GM19438 (cell line): Measurements from ENCODE around the gene RNF125.
A peak's percentile ranks its signal among the peaks of the same experiment; 100 is the strongest.
"Not testable (repeated sequence)": the region's sequence is repeated elsewhere in the genome, so short reads cannot be mapped to it uniquely, and the experiment has no call there.

ENCODE experiments used
- ATAC-seq: cut with Tn5 transposase; IDR thresholded peaks from one replicate; pipeline ENCODE4 v1.9.1; 2021; ENCODE audit warnings: low read depth; ENCODE audit not compliant: unreplicated experiment

The RNF125 gene

GRCh38 chr18:32018331-32019250 is at the start of gene RNF125:
RNF125 (plus strand) TSS chr18:32018825; CDS start chr18:32018864, 39 bp downstream.
- peak; percentile 81 for ATAC-seq

GRCh38 chr18:31970617-31971016 is 48.0 kb upstream of the RNF125 start:
- ATAC-seq, result no peak

DNA sequence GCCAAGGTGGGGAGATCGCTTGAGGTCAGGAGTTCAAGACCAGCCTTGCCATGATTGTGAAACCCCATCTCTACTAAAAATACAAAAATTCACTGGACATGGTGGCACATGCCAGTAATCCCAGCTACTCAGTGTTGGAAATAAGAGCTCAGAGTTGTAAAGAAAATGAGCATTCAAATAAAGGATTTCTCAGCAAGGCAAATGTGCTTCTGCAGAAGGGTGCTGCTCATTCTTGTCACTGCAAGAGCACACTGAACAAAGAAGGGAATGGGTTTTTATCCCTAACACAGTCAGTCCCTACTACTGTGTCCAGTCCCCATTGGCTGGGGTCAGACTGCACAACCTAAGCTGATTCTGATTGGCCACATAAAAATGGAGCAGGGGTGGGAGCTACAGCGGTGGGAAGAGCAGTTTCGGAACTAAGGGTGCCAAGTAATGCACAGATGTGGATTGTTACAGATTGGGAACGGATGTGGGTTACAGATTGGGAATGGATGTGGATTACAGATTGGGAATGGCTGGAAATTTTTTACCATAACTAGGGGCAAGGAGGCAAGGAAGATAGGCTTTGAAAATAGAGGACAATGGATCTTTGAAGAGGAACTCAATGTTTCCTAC is 44.6 kb upstream of the RNF125 start:
- no peak for ATAC-seq

DNA sequence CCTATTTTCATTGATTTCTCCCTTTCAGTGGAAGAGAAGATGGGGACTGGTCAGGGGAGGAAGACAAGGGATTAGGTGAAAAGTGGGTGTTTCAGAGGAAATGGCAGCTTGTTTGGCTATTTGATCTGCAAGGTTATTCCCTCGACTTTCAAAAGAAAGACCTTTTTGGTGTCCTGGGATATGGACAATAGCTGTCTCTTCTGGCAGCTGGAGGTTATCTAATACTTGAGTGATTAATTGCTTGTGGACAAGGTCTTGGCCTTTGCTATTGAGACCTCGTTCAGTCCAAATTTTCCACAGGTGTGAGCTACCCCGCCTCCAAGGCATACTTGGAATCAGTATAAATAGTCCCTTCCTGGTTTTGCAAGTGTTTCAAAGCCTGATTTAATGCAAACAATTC is 42.4 kb upstream of the RNF125 start:
- no peak for ATAC-seq

DNA sequence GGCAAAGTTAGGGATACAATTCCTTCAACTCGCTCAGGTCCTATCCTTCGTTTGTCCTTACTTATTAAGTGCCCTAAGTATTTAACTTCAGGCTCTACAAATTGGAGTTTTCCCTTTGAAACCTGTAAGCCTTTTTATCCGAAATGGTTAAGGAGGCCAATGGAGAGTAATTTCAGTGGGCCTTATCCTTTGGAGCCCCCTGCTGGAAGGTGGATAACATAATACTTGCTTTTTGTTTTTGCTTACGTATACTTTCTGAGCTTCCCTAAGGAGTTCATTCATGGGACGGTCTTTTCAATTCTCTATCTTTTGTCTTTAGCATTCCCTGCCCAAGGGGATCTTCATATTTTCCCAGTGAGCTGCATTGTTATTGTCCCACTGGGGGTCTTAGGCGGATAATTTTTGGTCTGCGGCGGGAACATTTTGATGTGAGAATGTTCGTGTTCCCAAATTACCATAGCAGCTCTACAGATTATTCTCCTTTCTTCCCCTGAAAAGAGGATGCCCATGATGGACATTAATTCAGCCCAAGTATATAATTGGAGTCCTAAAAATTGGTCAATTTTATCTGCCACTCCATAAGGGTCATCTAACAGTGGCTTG is 41.3 kb upstream of the RNF125 start:
- no peak for ATAC-seq

DNA sequence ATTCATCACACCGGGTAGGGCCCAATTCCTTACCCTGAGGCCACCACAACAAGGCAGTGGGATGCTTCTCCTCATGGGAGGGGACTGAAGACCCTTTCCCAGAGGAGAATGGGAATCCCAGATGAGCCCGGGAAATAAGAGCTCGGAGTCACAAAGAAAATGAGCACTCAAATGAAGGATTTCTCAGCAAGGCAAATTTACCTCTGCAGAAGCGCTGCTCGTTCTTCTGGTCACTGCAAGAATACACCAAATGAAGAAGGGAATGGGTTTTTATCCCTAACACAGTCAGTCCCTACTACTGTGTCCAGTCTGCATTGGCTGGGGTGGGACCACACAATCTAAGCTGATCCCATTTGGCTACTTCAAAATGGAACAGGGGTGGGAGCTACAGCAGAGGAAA is 40.0 kb upstream of the RNF125 start:
- no peak for ATAC-seq

- no peak for ATAC-seq
Measured at GRCh38 chr18:31979714-31980113, 38.9 kb upstream of the RNF125 start.

DNA sequence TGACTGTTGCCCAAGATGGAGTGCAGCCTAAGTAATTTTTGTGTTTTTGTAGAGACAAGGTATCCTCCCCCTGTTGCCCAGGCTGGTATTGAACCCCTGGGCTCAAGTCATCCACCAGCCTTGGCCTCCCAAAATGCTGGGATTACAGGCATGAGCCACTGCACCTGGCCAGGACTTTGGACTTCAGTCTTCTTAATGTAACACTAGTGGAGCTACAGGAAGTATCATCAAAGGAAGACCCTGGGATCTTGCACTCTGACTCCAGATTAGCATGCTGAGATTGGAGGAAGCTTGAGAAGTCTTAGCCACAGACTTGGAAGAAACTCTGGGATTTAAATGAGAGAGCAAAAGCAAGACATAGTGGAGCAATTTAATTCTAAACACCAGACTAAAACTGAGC is 37.8 kb upstream of the RNF125 start:
- ATAC-seq, result no peak

- ATAC-seq, result no peak
Measured at GRCh38 chr18:31983020-31983419, 35.6 kb upstream of the RNF125 start.

GRCh38 chr18:31983976-31984375 is 34.6 kb upstream of the RNF125 start:
- ATAC-seq, result no peak

- peak; percentile 99 for ATAC-seq
Measured at GRCh38 chr18:31990823-31991222, 27.8 kb upstream of the RNF125 start.

DNA sequence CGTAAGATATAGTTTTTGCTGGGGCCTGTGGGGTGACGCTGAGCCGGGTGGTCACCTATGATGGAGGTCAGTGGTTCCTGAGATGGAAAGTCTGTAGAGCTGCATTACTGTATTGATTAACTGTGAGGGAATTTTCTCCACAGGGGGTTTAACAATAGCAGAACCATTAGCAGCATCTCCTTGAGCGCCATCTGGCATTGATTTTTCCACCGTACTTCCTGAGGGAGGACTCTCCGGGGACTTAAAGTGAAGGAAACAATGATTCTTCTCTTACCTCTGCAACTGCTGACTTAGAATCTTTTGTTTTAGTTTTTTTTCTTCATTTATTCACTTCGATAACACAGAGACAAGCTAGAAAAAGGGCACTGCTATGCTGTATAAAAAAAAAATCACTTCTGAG is 22.6 kb upstream of the RNF125 start:
- ATAC-seq, result no peak

DNA sequence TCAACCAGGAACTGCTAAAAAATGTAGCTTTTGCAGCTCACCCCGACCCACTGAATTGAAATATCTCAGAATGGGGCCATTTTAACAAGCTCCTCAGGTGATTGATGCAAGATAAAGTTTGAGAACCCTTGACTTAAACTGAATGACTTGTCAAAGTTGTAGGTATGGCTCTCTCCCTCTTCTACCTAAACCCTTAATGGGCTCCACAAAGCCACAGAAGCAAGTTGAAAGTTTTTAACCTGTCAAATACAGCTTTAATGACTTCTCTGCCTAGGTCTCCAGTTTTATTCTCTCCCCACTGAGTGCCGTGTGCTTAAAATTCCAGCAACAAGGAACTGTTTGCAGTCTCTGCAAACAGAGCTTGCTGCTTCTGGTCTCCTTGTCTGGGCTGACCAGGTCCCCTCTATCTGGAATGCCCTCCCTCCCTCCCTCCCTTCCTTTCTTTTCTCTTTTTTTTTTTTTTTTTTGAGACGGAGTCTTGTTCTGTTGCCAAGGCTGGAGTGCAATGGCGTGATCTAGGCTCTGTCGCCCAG is 19.7 kb upstream of the RNF125 start:
- ATAC-seq, result no peak

GRCh38 chr18:32001141-32001540 is 17.5 kb upstream of the RNF125 start:
- not testable (repeated sequence) for ATAC-seq

- ATAC-seq, result not testable (repeated sequence)
Measured at GRCh38 chr18:32003822-32004221, 14.8 kb upstream of the RNF125 start.

DNA sequence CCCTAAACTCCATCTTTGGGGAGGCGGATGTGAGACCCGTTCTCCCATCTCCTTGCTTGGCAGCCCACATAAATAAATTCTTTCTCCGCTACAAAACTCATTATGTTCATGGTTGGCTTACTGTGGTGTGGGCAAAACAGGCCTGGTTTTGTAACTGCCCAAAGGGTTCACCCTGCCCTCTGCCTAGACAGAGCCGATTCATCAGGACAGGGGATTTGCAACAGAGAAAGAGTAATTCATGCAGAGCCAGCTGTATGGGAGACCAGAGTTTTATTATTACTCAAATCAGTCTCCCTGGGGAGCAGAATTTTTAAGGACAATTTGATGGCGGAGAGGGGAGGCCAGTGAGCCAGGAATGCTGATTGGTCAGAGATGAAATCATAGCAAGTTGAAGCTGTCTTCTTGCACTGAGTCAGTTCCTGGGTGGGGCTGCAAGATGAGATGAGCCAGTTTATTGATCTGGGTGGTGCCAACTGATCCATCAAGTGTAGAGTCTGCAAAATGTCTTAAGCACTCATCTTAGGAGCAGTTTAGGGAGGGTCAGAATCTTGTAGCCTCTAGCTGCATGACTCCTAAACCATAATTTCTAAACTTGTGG is 8.4 kb upstream of the RNF125 start:
- ATAC-seq, result no peak

DNA sequence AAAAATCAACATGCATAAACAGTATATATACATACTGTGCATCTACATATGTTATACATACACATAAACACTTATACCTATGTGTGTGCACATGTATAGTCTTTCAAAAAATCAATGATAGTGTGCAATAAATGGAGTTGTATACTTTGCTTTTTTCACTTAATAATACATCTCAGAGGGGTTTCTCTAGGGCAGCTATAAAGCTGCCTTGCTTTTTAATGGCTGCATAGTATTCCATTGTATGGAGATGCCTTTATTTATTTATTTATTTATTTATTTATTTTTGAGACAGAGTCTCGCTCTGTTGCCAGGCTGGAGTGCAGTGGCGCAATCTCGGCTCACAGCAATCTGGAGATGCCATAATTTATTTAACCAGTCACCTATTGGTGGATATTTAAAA is 7.4 kb upstream of the RNF125 start:
- no peak for ATAC-seq

DNA sequence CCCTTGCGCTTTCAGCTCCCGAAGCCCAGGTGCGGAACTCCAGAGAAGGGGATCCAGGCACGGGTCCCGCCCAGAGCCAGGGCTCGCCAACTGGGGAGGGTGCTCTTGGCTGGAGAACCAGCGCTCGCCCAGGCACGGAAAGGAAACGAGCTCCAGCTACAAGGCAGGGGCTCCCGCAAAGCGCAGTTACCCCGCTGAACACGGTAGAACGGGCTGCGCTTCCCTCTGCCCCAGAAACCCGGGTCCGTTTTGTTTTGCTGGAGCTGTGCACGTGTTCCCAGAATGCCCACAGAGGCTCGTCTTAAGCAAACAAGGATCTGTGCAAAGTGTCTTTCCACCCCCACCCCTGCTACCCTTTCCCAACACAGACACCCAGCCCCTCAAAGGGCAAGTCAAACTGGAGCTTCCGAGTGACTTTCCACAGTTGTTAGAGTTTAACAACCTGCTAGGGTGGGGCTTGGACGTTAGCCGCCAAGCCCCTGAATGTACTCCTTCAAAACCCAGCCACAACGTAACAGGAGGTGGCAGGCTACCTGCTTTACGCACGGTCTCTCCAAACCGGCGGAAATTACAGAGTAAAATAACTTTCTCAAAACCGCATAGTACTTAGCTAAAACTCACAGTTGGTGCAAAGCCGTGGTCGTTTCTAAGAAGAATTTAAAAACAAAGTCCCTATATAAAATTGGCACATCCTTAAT is 775 bp downstream of the RNF125 start:
- ATAC-seq, result no peak

- ATAC-seq, result not testable (repeated sequence)
Measured at GRCh38 chr18:32019949-32020625, 1.5 kb downstream of the RNF125 start.
